ENCODE measurements around the gene LRRC26.

Gene LRRC26

DNA sequence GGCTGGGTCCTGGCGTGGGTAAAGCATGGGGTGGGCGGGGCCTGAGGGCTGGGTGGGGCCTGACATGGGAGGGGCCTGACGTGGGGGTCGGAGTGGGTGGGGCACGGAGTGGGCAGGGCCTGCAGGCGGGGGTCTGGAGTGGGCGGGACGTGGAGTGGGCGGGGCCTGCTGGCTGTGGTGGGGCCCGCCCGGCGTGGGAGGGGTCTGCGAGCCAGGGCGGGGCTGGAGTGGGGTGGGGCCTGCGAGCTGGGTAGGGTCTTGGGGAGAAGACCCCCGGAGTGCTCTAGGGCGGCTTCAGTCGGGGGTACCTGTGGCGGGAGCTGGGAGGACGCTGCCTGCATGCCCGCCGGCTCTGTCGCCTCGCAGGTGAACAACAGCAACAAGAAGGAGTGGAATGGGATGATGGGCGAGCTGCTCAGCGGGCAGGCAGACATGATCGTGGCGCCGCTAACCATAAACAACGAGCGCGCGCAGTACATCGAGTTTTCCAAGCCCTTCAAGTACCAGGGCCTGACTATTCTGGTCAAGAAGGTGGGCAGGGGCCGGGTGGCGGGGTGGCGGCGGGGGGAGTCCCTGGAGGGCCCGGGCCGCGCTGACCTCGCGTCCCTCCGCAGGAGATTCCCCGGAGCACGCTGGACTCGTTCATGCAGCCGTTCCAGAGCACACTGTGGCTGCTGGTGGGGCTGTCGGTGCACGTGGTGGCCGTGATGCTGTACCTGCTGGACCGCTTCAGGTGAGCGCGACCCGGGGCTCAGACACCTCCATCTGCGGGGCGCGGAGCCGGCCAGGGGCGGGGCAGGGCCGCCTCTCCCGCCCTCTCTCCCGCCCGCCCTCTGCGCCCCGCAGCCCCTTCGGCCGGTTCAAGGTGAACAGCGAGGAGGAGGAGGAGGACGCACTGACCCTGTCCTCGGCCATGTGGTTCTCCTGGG is 8.0 kb downstream of the LRRC26 start:
- H3K27ac ChIP-seq (ENCODE audit: low read length), result no peak overlapping the region
- H3K4me3 ChIP-seq (ENCODE audit: low read length), result peak overlapping the region; percentile 43
- no peak overlapping the region for H3K9ac ChIP-seq (ENCODE audit: low read length)
- H3K9me3 ChIP-seq (ENCODE audit: control insufficient read depth, low read depth, low read length), result no peaks in the 10 kb centered on the region
- H3K27me3 ChIP-seq (ENCODE audit: control insufficient read depth, insufficient read depth, low read length), result peaks cover 98% of the 10 kb centered on the region
- no peaks in the 10 kb centered on the region for H3K36me3 ChIP-seq (ENCODE audit: control insufficient read depth, low read depth, low read length)
- no peaks in the 10 kb centered on the region for H3K4me1 ChIP-seq (ENCODE audit: control insufficient read depth, low read depth, low read length)

DNA sequence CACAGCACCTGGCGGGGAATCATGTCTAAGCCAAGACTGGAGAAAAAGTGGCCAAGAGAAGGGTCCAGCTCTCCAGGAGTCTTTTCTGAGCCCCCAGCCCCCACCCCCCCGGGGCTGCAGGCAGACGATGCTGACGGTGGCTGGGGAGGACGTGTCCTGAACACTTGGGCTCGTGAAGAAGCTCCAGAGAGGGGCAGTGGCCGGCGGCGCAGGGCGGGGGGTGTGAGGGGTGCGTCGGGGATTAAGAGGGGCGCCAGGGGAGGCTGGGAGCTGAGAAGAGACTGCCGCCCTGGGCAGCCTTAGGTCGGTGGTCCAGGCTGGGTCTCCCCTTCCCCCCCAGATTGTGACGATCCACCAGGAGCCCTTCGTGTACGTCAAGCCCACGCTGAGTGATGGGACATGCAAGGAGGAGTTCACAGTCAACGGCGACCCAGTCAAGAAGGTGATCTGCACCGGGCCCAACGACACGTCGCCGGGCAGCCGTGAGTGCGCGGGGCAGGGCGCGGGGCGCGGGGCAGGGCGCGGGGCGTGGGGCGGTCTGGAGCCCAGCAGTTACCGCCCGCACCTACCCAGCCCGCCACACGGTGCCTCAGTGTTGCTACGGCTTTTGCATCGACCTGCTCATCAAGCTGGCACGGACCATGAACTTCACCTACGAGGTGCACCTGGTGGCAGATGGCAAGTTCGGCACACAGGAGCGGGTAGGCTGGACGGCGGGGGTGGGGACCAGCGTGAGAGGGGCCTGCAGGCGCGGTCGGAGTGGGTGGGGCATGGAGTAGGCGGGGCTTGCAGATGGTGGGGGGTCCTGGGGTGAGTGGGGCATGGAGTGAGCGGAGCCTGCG is 8.9 kb downstream of the LRRC26 start:
- Histone ChIP-seq H3K36me3 (ENCODE audit: control insufficient read depth, low read depth, low read length) (no peaks in the 10 kb centered on the region), H3K9me3 (ENCODE audit: control insufficient read depth, low read depth, low read length) (no peaks in the 10 kb centered on the region), H3K27me3 (ENCODE audit: control insufficient read depth, insufficient read depth, low read length) (peaks cover 89% of the 10 kb centered on the region), H3K27ac (ENCODE audit: low read length) (no peak overlapping the region), H3K4me3 (ENCODE audit: low read length) (no peak overlapping the region), H3K4me1 (ENCODE audit: control insufficient read depth, low read depth, low read length) (no peaks in the 10 kb centered on the region), H3K9ac (ENCODE audit: low read length) (no peak overlapping the region)

DNA sequence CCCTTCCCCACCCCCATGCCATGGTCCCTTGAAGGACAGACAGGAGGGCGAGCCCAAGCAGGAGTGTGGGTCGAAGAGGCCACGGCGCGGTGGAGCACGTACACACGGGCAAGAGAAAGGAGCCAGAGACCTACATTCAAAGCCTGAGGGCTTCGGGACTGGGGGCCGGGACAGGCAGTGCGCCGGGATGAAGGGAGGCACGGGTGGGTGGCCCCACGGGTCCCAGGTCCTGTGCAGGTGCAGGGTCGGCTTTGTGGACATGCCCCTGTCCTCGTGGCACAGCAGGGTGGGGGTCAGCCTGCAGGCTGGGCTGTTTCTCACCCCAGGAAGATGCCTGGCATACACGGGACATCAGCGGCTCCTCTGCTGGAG is 9.8 kb downstream of the LRRC26 start:
- Histone ChIP-seq H3K9ac (ENCODE audit: low read length) (no peak overlapping the region), H3K9me3 (ENCODE audit: control insufficient read depth, low read depth, low read length) (no peaks in the 10 kb centered on the region), H3K27me3 (ENCODE audit: control insufficient read depth, insufficient read depth, low read length) (peaks cover 80% of the 10 kb centered on the region)

DNA sequence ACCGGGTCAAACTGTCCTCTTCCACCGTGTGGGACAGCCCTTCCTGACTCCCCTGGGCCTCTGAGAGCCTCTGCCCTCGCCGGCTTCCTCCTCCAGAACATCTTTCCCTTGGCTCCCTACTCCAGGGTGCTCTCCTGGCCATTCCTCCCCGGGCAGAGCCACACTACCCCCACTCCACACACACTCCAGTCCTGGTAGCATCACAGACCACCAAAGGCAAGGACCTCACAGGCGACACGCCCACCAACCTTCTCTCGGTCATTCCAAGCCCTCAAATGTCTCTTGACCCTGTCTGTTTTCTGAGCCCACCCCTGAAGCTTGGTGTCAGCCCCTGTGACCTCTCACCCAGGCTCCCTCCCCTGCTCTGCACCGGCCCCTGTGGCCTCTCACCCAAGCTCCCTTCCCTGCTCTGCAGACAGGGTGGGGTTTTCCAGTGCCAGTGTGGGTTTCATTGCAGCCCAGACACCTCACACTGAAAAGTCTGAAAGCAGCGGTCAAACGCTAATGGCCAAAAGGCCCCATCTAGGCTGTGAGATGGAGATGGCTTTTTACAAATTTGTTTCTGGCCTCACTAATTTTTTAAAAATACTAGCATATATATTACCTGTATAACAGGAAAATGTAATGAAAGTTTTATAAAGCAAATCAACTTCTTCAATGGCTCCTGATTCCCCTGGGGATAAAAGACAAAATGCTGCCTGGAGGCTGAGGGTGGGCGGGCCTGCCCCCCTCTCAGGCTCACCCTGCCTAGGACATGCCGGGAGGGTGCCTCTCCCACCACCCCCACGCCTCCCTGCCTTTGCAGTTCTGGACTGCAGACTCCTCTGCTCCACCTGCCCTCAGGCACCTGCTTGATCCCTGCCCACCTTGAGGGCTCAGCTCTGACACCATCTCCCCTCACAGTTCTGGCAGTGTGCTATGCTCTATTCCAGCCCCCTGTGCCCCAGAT is 10.5 kb downstream of the LRRC26 start:
- H3K9me3 ChIP-seq (ENCODE audit: control insufficient read depth, low read depth, low read length), result no peaks in the 10 kb centered on the region
- H3K4me1 ChIP-seq (ENCODE audit: control insufficient read depth, low read depth, low read length), result no peaks in the 10 kb centered on the region
- peaks cover 73% of the 10 kb centered on the region for H3K27me3 ChIP-seq (ENCODE audit: control insufficient read depth, insufficient read depth, low read length)
- H3K27ac ChIP-seq (ENCODE audit: low read length), result no peak overlapping the region
- H3K4me3 ChIP-seq (ENCODE audit: low read length), result no peak overlapping the region
- H3K9ac ChIP-seq (ENCODE audit: low read length), result no peak overlapping the region
- H3K36me3 ChIP-seq (ENCODE audit: control insufficient read depth, low read depth, low read length), result no peaks in the 10 kb centered on the region

More for the DNA sequence above, 9.8 kb downstream of the LRRC26 start:
- no peaks in the 10 kb centered on the region for H3K4me1 ChIP-seq (ENCODE audit: control insufficient read depth, low read depth, low read length)
- no peak overlapping the region for H3K4me3 ChIP-seq (ENCODE audit: low read length)
- no peaks in the 10 kb centered on the region for H3K36me3 ChIP-seq (ENCODE audit: control insufficient read depth, low read depth, low read length)
- H3K27ac ChIP-seq (ENCODE audit: low read length), result no peak overlapping the region

DNA sequence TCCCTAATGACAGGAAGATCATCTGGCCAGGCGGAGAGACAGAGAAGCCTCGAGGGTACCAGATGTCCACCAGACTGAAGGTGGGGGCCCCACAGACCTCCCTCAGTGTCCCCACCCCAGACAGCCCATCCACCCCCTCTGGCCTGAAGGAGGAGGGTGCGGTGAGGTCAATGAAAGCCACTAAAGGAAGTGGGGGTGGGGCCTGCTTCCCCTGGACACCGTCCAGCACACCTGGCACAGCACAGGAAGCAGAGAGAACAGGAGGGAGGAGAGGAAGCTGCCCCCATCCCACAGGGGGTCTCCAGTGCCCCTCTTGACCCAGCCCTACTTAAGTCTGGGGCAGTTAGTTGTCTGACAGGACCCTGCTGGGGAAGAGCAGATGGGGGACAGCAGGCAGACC is 11.2 kb downstream of the LRRC26 start:
- H3K9me3 ChIP-seq (ENCODE audit: control insufficient read depth, low read depth, low read length), result no peaks in the 10 kb centered on the region
- peaks cover 66% of the 10 kb centered on the region for H3K27me3 ChIP-seq (ENCODE audit: control insufficient read depth, insufficient read depth, low read length)
- H3K27ac ChIP-seq (ENCODE audit: low read length), result no peak overlapping the region
- no peaks in the 10 kb centered on the region for H3K4me1 ChIP-seq (ENCODE audit: control insufficient read depth, low read depth, low read length)
- no peaks in the 10 kb centered on the region for H3K36me3 ChIP-seq (ENCODE audit: control insufficient read depth, low read depth, low read length)
- no peak overlapping the region for H3K4me3 ChIP-seq (ENCODE audit: low read length)
- H3K9ac ChIP-seq (ENCODE audit: low read length), result no peak overlapping the region

DNA sequence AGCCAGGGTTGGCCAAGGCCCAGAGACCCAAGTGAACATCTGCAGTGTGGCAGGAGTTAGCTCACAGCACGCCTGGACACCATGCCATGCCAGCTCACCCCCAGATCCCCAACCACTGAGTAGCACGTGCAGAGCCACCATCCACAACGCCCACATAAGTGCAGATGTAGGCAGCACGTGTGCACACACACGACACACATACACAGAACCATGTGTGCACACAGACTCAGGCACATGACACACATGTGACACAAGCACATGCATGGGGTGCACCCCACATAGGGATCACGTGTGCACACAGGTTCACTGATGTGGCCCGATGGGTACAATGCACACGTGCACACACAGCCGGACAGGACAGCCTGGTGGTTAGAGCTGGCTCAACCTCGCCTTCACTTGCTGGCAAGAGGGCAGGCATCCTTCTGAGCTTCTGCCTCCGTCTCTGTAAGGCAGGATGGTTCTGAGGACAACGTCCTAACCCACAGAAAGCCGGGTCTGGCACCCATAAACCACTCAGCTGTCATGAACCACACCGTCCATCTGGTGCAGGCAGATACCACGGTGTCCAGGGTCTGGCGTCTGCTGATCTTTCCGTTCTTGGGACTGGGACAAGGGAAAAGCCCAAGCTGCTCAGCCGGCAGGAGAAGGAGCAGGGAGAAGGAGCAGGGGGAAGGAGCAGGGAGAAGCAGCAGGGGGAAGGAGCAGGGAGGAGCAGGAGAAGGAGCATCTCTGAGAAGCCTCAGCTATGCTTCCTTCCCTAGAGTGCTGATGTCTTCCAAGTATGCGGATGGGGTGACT is 12.0 kb downstream of the LRRC26 start:
- Histone ChIP-seq H3K4me1 (ENCODE audit: control insufficient read depth, low read depth, low read length) (no peaks in the 10 kb centered on the region), H3K27me3 (ENCODE audit: control insufficient read depth, insufficient read depth, low read length) (peaks cover 57% of the 10 kb centered on the region), H3K36me3 (ENCODE audit: control insufficient read depth, low read depth, low read length) (no peaks in the 10 kb centered on the region), H3K9me3 (ENCODE audit: control insufficient read depth, low read depth, low read length) (no peaks in the 10 kb centered on the region), H3K27ac (ENCODE audit: low read length) (no peak overlapping the region), H3K9ac (ENCODE audit: low read length) (no peak overlapping the region), H3K4me3 (ENCODE audit: low read length) (no peak overlapping the region)

DNA sequence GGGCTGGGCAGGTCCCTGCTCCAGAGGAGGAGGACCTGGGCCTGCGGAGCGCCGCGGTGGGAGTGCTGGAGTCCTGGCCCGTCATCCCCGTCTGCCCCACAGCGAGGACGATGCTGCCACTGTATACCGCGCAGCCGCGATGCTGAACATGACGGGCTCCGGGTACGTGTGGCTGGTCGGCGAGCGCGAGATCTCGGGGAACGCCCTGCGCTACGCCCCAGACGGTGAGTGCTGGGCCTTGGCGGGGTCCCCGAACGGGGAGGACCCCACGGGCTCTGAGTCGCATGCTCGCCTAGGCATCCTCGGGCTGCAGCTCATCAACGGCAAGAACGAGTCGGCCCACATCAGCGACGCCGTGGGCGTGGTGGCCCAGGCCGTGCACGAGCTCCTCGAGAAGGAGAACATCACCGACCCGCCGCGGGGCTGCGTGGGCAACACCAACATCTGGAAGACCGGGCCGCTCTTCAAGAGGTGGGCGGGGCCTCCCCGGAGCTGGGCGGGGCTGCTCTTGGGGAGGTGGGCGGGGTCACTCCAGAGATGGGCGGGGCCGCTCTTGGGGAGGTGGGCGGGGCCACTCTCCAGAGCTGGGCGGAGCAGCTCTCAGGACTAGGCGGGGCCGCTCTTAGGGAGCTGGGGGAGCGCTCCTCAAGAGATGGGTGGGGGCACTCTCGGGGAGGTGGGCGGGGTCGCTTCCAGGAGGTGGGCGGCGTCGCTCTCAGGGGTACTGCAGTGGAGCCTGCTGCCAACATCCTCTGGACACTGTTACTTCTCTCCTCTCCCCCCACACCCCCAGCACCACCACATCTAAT is 13.1 kb downstream of the LRRC26 start:
- peaks cover 47% of the 10 kb centered on the region for H3K27me3 ChIP-seq (ENCODE audit: control insufficient read depth, insufficient read depth, low read length)
- no peak overlapping the region for H3K9ac ChIP-seq (ENCODE audit: low read length)
- H3K27ac ChIP-seq (ENCODE audit: low read length), result no peak overlapping the region
- H3K4me3 ChIP-seq (ENCODE audit: low read length), result no peak overlapping the region
- no peaks in the 10 kb centered on the region for H3K36me3 ChIP-seq (ENCODE audit: control insufficient read depth, low read depth, low read length)
- H3K9me3 ChIP-seq (ENCODE audit: control insufficient read depth, low read depth, low read length), result no peaks in the 10 kb centered on the region
- no peaks in the 10 kb centered on the region for H3K4me1 ChIP-seq (ENCODE audit: control insufficient read depth, low read depth, low read length)

DNA sequence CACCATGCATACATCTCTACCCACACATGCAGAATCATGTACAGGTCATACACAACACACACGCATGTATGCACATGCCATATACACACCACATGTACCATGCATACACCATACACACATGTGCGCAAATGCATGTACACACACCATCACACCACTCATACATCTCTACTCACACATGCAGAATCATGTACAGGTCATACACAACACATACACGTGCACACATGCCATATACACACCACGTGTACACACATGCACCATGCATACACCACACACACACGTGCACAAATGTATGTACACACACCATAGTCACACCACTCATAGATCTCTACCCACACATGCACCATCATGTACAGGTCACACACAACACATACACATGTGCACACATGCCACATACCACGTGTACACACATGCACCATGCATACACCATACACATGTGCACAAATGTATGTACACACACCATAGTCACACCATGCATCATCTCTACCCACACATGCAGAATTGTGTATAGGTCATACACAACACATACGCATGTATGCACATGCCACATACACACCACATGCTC is 16.9 kb downstream of the LRRC26 start:
- H3K36me3 ChIP-seq (ENCODE audit: control insufficient read depth, low read depth, low read length), result no peaks in the 10 kb centered on the region
- no peaks in the 10 kb centered on the region for H3K4me1 ChIP-seq (ENCODE audit: control insufficient read depth, low read depth, low read length)
- no peak overlapping the region for H3K9ac ChIP-seq (ENCODE audit: low read length)
- H3K27me3 ChIP-seq (ENCODE audit: control insufficient read depth, insufficient read depth, low read length), result peaks cover 17% of the 10 kb centered on the region
- H3K4me3 ChIP-seq (ENCODE audit: low read length), result no peak overlapping the region
- H3K27ac ChIP-seq (ENCODE audit: low read length), result no peak overlapping the region
- H3K9me3 ChIP-seq (ENCODE audit: control insufficient read depth, low read depth, low read length), result no peaks in the 10 kb centered on the region

DNA sequence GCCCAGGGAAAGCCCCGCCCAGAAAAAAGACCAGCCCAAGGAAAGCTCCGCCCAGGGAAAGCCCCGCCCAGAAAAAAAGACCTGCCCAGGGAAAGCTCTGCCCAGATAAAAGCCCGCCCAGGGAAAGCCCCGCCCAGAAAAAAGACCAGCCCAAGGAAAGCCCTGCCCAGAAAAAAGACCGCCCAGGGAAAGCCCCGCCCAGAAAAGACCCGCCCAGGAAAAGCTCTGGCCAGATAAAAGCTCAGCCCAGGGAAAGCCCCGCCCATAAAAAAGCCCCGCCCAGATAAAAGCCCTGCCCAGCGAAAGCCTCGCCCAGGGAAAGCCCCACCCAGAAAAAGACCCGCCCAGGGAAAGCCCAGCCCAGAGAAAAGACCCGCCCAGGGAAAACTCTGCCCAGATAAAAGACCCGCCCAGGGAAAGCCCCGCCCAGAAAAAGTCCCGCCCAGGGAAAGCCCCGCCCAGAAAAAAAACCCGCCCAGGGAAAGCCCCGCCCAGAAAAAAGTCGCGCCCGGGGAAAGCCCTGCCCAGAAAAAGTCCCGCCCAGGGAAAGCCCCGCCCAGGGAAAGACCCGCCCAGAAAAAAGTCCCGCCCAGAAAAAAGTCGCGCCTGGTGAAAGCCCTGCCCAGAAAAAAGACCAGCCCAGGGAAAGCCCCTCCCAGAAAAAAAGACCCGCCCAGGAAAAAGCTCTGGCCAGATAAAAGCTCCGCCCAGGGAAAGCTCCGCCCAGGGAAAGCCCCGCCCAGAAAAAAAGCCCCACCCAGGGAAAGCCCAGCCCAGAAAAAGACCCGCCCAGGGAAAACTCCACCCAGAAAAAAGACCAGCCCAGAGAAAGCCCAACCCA is 19.0 kb downstream of the LRRC26 start:
- no peaks in the 10 kb centered on the region for H3K4me1 ChIP-seq (ENCODE audit: control insufficient read depth, low read depth, low read length)

More for the DNA sequence above, 19.0 kb downstream of the LRRC26 start:
- Histone ChIP-seq H3K27ac (ENCODE audit: low read length) (no peak overlapping the region), H3K9me3 (ENCODE audit: control insufficient read depth, low read depth, low read length) (no peaks in the 10 kb centered on the region), H3K27me3 (ENCODE audit: control insufficient read depth, insufficient read depth, low read length) (peaks cover 13% of the 10 kb centered on the region), H3K9ac (ENCODE audit: low read length) (no peak overlapping the region), H3K4me3 (ENCODE audit: low read length) (no peak overlapping the region), H3K36me3 (ENCODE audit: control insufficient read depth, low read depth, low read length) (no peaks in the 10 kb centered on the region)

All from iPS-18a (cell line).